Right lobe of liver (tissue), 6 donors: ENCODE measurements around the gene DACH1. TPM values are rescaled to one million over a fixed set of nuclear protein-coding genes. Genes with fewer than 3 reads are reported as not detected.

ENCODE experiments used
- ATAC-seq, 4 donors: fragments of 200-7000 bp; cut with Tn5 transposase; one replicate each; pipeline ENCODE4 v1.9.1; 2020; ENCODE audit warnings: mild to moderate bottlenecking in 4 of 4, moderate library complexity in 4 of 4
- DNase-seq, 3 donors: peaks; one replicate each; pipeline ENCODE4 v3.0.0-alpha.2; 2020
- H3K27ac ChIP-seq, 3 donors: fragments of 200-600 bp; one replicate each; pipeline ENCODE4 v1.8.0; 2022
- H3K27me3 ChIP-seq, 2 donors: fragments of 200-600 bp; one replicate each; pipeline ENCODE4 v1.8.0; 2022
- H3K36me3 ChIP-seq, 4 donors: fragments of 200-600 bp; sonication (generic) in 1 of 4; one replicate each; pipeline versions ENCODE4 v1.5.1 to v1.8.0; 2017 to 2022; ENCODE audit warnings: control low read depth in 1 of 4
- H3K4me1 ChIP-seq, 4 donors: fragments of 200-600 bp; sonication (generic) in 1 of 4; one replicate each; pipeline versions ENCODE4 v1.5.1 to v1.8.0; 2017 to 2022; ENCODE audit warnings: control low read depth in 1 of 4
- H3K4me3 ChIP-seq, 3 donors: fragments of 200-600 bp; one replicate each; pipeline ENCODE4 v1.8.0; 2022
- H3K9me3 ChIP-seq, 4 donors: fragments of 200-600 bp; sonication (generic) in 1 of 4; one replicate each; pipeline versions ENCODE4 v1.5.1 to v1.8.0; 2017 to 2022; ENCODE audit warnings: control low read depth in 1 of 4
- CTCF ChIP-seq, 4 donors: fragments of 200-600 bp in 3 of 4; fragments of 450-650 bp in 1 of 4; IDR thresholded peaks; one replicate each; pipeline versions ENCODE4 v1.5.1 to v1.8.0; 2016 to 2022; ENCODE audit warnings: antibody characterized with exemption in 4 of 4, mild to moderate bottlenecking in 2 of 4
- POLR2A ChIP-seq: fragments of 450-650 bp; IDR thresholded peaks from one replicate; pipeline ENCODE4 v1.6.1; 2017; ENCODE audit warnings: antibody characterized with exemption, mild to moderate bottlenecking
- WGBS: methylation state at CpG from one replicate; pipeline ENCODE4 v1.1.6; 2018; ENCODE audit warnings: low coverage, low lambda C conversion rate; ENCODE audit not compliant: insufficient coverage; ENCODE audit errors: missing lambda C conversion rate; 5-methylcytosine and 5-hydroxymethylcytosine counted together
- intact Hi-C, 2 donors: fragments of 100-400 bp; cut with DNase I; formaldehyde crosslinking; loops; one replicate each; pipeline versions ENCODE4 v1.11.2 to v1.14.1; 2022
- total RNA-seq, 6 experiments: library from RNA; depleted of rRNA in 2 of 6; stranded (reverse); fragments of >200 nt in 2 of 6; fragmentation: NEBNext Ultra II Directional in 3 of 6; extraction: Animal tissue kit (Norgen Biotek cat#: 25700) in 3 of 6; gene quantifications; one replicate each; pipeline versions ENCODE4 v1.1.0 to v1.2.4, GENCODE V29; 2016 to 2023
- donor health status: DM: no; HTN: yes; CAD: no.
- donor health status: DM: no; HTN: no; CAD: no.
- donor health status: DM: no; HTN: no; CAD: no.
- donor health status: DM: no; HTN: yes; CAD: no.
- donor health status: DM: no; HTN: yes; CAD: no.

The DACH1 gene
- total RNA-seq, 6 experiments from 2014 or later: 0.80 to 1.5 (median 0.94) TPM

- 76% methylated on average over 7 of the region's 7 CpGs for WGBS
- H3K27ac ChIP-seq: no peak overlapping the region
These were observed 232.8 kb downstream of the DACH1 start for GRCh38 chr13:71634182-71634581.

GRCh38 chr13:71632721-71633120 lies 234.3 kb downstream of the DACH1 start:
- Histone ChIP-seq H3K27ac (no peak overlapping the region), H3K4me1 (no peaks in the 10 kb centered on the region), H3K9me3 (no peaks in the 10 kb centered on the region), H3K4me3 (no peak overlapping the region), H3K27me3 (no peaks in the 10 kb centered on the region), H3K36me3 (no peaks in the 10 kb centered on the region)
- WGBS: 67% methylated on average over 1 of the region's 1 CpG
- intact Hi-C loops: no loop called here
- ATAC-seq: no peak
- DNase-seq: no peak
- TF ChIP-seq POLR2A (no peak), CTCF (IDR thresholded peaks at IDR 0.05) (no peak)

More at GRCh38 chr13:71634182-71634581, 232.8 kb downstream of the DACH1 start:
- Histone ChIP-seq H3K36me3 (no peaks in the 10 kb centered on the region), H3K9me3 (no peaks in the 10 kb centered on the region), H3K4me3 (no peak overlapping the region), H3K4me1 (no peaks in the 10 kb centered on the region), H3K27me3 (no peaks in the 10 kb centered on the region)
- ATAC-seq: no peak
- intact Hi-C loops: no loop called here
- TF ChIP-seq POLR2A (no peak), CTCF (IDR thresholded peaks at IDR 0.05) (no peak)
- no peak for DNase-seq

GRCh38 chr13:71632206-71632605 lies 234.8 kb downstream of the DACH1 start:
- intact Hi-C loops: no loop called here
- H3K4me1 ChIP-seq: no peaks in the 10 kb centered on the region

GRCh38 chr13:71629167-71629566 lies 237.8 kb downstream of the DACH1 start:
- Histone ChIP-seq H3K4me1 (no peaks in the 10 kb centered on the region), H3K27ac (no peak overlapping the region), H3K36me3 (no peaks in the 10 kb centered on the region), H3K27me3 (no peaks in the 10 kb centered on the region), H3K4me3 (no peak overlapping the region), H3K9me3 (no peaks in the 10 kb centered on the region)
- ATAC-seq (no peak), DNase-seq (no peak)
- intact Hi-C loops: no loop called here
- WGBS: 47% methylated on average over 3 of the region's 3 CpGs
- TF ChIP-seq POLR2A (no peak), CTCF (IDR thresholded peaks at IDR 0.05) (no peak)

More at GRCh38 chr13:71632206-71632605, 234.8 kb downstream of the DACH1 start:
- ATAC-seq (no peak), DNase-seq (no peak)
- Histone ChIP-seq H3K27ac (no peak overlapping the region), H3K9me3 (no peaks in the 10 kb centered on the region), H3K36me3 (no peaks in the 10 kb centered on the region), H3K27me3 (no peaks in the 10 kb centered on the region), H3K4me3 (no peak overlapping the region)
- WGBS: 62% methylated on average over 3 of the region's 3 CpGs
- TF ChIP-seq POLR2A: no peak
- no peak for TF ChIP-seq CTCF (IDR thresholded peaks at IDR 0.05)
